HG03575 (cell line): Measurements from ENCODE around the gene PADI6.

Source experiments
- ATAC-seq: cut with Tn5 transposase; IDR thresholded peaks from one replicate; pipeline ENCODE4 v1.9.1; 2021; ENCODE audit not compliant: unreplicated experiment, insufficient number of reproducible peaks, low FRiP score; ENCODE audit errors: extremely low read depth

PADI6 gene

DNA sequence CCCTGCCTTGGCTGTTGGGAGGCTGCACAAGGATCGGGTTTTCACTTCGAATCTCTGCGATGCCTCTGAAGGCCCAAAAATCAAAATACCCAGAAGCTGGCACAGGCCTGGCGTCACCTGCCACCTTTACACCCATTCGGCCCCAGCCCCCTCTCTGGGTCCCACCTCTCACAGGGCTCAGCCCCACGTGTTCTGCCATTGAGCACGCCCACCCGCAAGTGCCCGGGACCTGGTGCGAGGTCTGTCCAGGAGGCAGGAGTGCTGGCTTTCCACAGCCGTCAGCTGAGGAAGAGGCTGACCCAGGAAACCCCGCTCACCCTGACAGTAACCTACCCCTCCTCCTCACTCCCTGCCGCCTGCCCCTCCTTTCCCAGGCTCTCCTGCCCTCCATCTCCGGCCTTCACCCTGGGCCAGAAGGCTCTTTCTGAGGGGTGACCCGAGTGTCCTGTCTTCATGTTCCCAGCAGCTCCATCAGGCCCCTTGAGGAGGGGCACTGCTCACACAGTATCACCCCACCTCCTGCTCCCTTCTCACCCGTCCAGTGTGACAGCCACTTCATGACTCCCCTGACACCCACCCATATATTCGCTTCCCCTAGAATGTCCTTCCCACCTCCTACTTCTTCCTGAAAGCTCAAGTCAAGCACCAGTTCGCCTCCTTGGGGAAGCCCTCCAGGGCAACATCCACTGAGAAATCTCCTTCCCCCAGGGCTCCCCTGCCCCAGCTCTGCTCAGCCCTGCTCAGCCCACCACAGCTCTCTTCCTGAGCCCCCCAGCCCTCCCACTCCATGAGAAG, 54.0 kb downstream of the PADI6 start:
- no peak for ATAC-seq

DNA sequence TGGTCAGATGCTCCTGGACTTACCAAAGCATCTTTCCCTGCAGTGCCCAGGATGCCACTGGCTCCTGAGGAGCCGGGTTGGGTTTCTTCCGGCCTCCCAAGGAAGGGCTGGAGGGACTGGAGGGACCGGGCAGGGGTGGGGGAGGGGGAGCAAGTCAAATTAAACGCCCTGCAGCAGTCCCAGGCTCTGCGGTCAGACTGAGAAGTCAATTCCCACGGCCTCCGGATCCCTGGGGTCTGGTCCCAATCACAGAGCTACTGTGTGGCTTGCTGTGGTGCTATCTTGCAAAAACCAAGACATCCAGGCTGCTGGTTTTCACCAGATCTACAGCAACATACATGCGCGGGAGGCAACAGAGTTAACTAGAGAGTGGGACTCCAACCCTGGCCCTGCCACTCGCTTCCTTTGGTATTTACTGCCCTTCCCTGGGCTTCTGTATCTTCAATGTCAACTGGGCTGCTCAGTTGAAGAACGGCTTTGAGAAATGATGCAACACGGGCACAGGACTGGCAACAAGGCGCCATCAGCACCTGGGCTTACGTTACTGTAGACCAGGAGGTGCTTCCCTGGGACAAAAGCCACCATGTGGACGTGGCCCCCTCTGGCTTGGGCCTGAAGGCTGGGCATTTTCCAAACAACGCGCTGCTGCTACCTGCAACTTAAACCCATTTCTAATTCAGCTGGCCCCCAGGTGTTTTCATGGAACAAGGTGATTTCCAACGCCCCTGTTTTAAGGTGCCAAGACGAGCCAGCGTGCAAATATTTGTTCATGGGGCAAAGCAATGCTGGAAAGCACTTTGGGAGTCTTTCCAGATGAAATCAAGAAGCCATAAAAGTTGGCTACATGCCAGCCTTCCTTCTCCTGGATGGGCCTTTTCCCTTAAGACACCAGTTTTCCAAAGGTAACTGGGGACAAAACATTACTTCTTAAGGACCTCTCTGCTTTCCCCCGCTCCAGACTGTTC, 56.0 kb downstream of the PADI6 start:
- no peak for ATAC-seq

DNA sequence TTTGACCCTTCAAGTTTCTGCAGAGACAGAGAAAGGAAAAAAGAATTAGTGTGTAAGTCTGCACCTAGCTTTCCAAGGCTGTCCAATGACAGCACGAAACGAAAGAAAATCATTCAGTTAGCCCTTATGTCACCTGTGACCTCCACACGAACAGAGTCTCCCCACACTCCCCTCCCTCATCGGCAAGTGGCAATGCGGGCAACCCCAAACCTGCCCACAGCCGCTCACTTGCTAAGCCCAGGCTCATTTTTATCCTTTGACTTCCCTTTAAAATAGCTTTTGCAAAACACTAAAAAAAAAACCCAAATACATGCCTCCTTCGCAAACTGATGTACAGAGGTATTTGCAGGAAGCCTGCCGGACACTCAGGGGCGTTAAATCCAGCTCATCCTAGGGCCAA, 57.2 kb downstream of the PADI6 start:
- ATAC-seq, result no peak

DNA sequence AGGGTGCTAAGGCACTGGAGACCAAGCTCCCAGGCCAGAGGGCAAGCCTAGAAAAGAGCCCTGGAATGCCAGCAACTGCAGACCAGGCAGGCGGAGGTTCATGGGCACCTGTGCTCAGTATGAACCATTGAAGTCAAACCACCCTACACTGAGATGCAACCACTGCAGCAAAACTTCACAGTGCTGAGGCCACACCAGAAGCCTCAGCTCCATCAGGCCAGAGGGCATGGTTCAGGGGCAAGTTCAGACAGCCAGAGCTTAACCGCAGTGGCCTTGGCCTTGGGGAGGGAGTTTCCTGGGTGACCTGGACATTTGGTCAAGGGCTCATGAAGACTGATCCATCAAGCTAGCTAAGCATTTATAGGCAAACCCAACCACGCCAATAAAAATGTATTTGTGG, 60.4 kb downstream of the PADI6 start:
- ATAC-seq, result no peak

DNA sequence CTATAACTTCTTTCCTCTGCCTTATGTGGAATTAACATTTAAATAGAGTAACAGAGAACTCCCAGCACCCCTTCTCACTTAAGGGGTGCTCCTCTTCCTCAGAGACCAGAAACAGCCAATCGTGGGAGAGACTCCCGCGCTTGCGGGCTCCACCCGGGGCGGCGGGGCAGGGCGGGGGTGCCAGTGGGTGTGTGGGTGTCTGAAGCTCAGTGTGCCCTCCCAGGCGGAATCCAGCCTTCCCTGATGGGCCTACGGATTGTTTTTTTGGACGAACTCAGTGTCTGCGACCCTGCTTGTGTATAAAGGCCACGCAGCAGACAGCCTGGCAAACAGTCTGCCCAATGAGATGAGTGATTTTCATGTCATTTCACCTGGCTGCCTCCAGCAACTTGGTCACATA, 61.3 kb downstream of the PADI6 start:
- ATAC-seq, result no peak

DNA sequence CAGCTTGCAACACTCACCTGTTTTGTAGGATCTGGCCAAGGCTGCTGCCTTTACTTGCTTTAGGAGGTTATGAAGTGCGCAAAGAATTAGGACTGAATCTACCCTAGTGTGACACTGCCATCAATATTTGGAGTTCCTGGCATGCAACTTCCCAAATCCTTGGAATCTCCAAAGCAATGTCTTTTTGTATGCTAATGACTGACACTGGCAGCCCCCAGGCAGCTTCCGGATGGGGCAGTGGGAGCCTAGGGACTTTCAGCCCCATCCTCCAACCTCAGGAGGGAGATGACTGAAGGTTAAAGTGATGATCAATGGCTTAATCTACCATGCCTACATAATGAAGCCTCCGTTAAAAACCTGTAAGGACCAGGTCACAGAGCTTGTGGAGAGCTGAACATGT, 62.0 kb downstream of the PADI6 start:
- no peak for ATAC-seq

DNA sequence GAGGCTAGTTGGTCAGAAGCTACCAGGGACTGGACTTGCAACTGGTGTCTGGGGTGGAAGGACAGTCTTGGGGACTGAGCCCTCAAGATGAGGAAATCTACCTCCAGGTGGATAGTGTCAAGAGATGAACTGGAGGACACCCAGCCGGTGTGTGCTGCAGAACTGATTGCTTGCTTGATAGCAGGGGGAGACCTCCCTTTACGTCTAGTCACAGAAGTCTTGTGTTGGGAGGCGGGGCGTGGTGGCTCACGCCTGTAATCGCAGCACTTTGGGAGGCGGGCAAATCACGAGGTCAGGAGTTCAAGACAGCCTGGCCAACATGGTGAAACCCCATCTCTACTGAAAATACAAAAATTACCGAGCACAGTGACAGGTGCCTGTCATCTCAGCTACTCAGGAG, 62.6 kb downstream of the PADI6 start:
- ATAC-seq, result no peak

DNA sequence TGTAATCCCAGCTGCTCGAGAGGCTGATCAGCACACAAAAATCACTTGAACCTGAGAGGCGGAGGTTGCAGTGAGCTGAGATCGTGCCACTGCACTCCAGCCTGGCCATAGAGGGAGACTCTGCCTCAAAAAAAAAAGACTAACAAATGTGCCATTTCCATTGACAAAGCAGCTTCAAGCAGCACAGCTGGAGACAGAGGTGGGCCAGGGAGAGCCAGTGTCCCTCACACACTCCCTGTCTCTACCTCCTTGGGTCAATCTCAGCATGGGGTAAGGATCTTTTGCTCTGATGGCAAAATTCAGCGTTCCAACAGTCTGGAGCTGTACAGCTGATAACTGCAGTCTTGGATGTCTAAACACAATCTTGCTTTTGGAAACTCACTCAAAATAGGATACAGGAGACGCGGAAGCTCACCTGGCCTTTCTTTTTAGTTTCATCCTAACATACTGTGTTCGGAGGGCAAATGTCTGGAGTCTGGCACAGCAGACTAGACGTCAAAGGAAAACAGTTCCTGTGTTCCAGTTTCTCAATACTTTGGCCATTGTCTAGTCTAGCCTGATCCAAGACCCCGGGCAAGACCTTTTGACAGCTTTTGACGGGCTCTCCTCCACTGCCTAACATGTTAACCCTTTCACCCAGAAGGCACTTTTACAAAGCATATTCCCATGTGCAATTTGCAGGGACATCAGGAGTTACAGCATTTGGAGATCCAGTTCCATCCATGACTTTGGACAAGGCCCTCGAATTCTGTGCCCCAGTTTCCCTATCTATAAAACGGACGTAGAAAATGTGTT, 64.6 kb downstream of the PADI6 start:
- no peak for ATAC-seq

DNA sequence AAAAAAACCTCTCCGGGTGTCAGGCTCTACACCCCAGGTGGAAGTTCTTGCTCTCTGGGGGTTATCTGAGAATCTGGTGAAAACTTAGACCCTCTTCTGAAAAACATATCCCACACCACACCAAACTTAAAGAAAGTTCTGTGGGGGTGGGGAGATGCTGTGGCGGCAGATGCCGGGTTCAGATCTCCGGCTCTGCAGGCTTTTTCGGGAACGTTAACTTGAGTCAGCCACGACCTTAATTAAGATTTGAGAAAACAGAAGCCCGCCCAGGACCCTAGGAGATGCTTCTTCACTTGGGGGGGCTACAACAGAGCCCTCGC, 65.2 kb downstream of the PADI6 start:
- no peak for ATAC-seq

DNA sequence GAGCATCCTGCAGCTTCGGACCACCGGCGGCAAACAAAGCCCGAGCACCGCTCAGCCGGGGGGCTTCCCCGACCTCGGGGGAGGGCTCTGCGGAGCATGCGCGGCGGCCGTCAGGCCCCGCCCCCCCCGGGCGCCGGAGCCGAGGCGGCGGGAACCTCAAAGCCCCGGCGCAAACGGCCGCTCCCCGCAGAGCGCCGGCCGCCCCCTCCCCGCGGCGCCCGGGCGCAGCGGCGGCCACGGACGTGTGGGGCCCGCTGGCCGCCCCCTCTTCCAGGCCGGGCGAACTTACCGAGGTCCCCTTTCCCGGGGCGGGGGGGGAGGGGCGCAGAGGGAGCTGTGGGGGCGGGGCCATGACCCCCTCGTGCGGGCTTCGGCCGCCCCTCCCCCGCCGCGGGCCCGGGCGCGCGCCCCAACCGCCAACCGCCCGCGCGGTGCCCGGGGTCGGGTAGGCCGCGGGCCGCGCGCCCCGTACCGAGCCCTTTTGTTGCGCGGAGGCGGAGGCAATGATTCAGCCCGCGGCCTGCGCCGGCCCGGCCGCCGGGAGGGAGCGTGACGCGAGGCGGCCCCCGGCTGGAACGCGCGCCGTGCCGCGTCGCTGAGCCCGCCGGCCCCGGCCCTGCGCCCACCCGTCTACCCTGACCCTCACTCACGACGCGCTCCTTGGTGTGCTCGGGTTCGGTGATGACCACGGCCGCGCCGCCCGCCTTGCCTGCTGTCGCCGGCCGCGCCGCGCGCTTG, 65.8 kb downstream of the PADI6 start:
- no peak for ATAC-seq

DNA sequence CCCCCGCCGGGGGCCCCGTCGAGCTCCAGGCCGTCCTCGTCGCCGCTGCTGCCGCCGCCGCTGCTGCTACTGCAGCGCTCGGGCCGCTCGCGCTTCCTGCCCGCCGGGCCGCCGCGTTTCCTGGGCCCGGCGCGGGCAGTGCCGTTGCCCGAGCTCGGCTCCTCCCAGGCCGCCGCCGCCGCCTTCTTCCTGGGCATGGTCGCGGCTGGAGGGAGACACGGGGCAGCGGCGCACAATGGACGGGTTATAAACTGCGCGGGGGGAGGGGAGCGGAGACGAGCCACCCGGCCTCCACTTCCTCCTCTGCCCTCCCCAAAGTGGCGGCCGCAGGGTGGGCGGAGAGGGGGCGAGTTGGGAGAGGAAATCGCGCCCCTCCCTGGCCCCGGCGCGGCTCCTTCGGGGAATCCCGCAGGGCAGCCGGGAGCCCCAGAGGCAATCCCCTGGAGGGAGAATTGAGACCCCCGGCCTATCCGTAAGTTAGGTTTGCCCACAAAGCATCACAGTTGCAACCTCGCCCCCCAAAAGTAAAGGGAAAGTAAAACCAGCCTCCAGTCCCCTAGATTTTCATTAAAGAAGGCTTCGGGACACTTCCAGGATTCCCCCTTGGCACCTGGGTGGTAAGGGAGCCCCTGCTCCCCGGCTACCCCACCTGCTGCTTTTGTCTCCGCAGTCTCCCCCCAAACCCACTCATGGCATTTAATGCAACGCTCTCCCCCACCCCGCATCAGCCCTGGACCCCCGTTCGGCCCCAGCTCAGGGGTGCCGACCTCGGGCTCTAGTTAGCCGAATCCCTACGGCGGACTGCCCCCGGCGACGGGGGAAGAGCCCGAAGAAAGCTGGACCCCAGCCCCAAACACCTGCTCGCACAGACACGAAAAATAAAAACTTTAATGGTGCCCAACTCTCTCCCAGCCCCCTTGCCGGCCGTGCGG, 66.6 kb downstream of the PADI6 start:
- ATAC-seq, result no peak

DNA sequence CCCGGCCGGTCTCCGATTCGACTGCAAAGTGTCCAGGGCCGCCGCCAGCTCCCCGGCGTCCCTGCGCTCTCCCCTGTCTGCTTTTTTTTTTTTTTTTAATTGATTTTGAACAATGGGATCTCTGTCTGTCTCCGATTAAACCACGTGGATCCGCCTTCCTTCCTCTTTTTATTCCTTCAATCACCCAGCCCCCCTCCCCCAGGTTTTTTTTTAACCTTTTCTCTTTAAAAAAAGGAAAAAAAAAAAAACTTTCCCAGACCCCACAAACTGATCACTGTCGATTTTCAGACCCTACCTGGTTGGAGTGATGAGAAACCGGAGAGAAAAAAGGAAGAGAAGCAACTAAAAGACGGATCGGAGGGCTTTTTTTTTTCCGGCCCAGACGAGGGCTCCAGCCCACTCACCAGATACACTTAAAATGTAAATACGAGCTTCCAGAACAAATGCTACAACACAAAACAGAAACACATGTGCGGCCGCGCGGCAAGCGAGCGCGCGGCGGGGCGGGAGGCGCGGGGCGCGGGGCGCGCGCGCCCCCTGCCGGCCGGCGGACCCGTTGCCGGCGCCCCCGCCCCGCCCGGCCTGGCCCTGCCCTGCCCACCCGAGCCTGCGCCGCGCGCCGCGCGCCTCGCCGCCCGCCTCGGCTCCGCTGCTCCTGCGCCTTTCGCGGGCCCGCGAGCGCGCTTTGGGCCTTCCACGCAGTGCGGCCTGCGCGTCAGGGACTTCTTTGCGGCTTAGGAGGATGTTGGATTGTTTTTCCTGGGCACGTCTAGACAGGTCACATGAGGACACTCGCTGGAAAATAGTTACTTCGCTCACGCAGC, 67.5 kb downstream of the PADI6 start, which contains the start of gene RCC2:
Gene RCC2 (minus strand): TSS at position 428 of the 824 bp plus-strand sequence. CDS start 1,163 bp downstream, outside the sequence.
- no peak for ATAC-seq

DNA sequence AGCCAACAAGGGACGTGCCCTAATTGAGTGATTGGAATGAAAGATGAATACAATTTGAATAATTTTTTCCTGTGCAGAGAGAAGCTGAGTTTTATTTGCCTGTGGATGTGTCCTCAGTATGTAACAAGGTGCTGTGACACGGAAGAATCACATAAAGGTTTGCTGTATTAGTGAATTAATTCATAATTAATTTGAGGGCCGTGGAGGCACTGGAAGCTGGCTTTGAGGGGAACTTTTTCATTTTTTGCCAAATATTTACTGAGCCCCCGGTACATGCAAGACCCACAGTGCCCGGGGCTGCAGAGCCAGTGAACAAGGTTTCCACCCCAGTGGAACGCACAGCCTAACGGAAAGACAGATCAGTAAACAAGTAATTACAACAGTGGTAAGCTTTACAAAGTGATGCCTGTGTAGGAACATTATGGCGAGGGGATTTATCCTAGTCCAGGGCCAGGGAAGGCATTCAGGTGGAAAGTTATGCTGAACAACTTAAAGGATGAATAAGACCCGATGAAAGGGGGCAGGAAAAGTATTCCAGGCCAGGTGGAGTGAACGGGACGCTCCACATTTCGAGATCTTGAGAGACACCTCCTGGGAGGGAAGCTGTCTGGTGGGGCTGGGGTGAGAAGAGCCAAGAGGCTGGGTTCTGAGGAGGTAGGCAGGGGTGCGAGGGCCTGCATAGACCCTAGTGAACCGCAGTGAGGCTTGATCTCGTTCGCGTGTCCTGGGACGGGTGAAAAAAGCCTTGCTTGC, 68.3 kb downstream of the PADI6 start:
- ATAC-seq, result no peak

DNA sequence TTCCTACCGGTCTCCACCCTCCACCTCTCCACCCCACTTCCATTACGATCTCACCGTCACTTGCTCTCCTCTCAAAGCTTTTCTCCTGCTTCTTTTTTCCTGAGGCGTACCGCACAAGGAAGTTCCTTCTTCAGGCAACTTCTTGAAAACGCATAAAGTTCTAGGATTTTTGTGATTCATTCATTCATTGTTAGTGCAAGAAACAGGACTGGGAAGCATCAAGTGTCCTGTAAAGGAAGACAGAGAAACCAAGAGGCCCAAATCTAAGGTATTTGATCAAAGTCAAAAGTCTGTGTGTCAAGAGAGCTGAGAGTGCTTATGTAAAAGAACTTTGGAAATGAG, 68.8 kb downstream of the PADI6 start:
- ATAC-seq, result no peak

DNA sequence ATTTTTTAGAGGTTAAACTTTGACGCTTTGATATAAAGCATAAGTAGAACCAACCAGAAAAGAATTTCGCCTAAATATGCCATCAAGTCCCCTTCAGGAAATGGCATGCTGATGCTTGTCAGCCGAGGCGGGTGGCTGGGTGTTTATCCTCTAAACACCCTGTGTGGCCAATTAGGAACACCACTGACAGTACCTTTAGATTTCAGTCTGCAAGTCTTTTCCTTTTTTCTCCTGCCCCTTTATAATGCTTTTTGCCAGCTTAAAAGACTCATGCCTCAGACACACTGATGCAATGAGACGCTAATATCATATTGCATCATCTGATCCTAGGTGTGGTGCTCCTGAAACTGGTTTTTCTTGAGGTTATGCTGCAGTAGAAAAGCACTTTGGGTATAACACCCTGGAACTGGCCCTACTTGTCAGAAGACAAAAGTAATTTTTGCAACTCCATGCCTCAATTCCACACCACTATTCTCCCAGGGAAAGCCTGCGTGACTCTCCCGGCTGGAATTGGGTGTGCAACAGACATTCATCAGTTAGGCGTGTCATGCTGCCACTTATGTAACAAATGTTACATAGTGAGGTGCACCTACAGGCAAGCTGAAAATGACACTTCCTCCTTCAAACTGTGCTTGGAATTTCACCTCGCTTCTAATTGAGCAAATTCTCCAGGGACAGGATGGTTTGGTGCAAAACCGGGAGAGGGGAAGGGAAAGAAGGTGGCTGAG, 69.4 kb downstream of the PADI6 start:
- ATAC-seq, result no peak

DNA sequence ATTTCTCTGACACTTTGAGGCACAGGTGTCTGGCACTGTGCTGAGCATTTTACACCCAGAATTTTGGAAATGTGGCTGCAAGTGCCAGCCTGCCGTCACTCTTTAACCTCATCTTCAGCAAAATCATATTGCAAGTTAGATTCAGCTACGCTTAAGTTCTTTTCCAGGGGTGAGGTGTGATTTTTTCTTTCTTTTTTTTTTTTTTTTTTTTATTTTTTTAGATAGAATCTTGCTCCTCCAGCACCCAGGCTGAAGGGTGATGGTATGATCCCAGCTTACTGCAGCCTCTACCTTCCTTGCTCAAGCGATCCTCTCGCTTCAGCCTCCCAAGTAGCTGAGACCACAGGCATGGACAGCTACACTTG, 70.0 kb downstream of the PADI6 start:
- no peak for ATAC-seq
